Spleen (tissue), 11 donors: ENCODE measurements around the gene NEIL1. TPM values are rescaled to one million over a fixed set of nuclear protein-coding genes. Genes with fewer than 3 reads are reported as not detected.
"Not testable (repeated sequence)": the region's sequence is repeated elsewhere in the genome, so short reads cannot be mapped to it uniquely, and the experiment has no call there.

Experiments
- DNase-seq: peaks from one replicate; pipeline ENCODE4 v3.0.0-alpha.2; 2020
- H3K27ac ChIP-seq, 8 donors: fragments of 200-600 bp; sonication (generic) in 7 of 8; 1 replicate in 4 of 8; 2 replicates in 4 of 8; pipeline versions ENCODE4 v1.5.0 to v1.8.0; 2016 to 2021; ENCODE audit warnings: inconsistent platforms in 4 of 8, mild to moderate bottlenecking in 4 of 8, moderate library complexity in 1 of 8
- H3K27me3 ChIP-seq, 7 donors: fragments of 200-600 bp; sonication (generic) in 6 of 7; replicated peaks in 1 of 7; 1 replicate in 4 of 7; 2 replicates in 3 of 7; pipeline versions ENCODE4 v1.5.0 to v1.8.0; 2016 to 2021; ENCODE audit warnings: inconsistent platforms in 3 of 7, mild to moderate bottlenecking in 1 of 7
- H3K36me3 ChIP-seq, 6 donors: fragments of 200-600 bp; sonication (generic) in 5 of 6; 1 replicate in 4 of 6; 2 replicates in 2 of 6; pipeline versions ENCODE4 v1.5.0 to v1.8.0; 2016 to 2021; ENCODE audit warnings: inconsistent platforms in 2 of 6
- H3K4me1 ChIP-seq, 6 donors: fragments of 200-600 bp; sonication (generic) in 5 of 6; 1 replicate in 3 of 6; 2 replicates in 3 of 6; pipeline versions ENCODE4 v1.5.0 to v1.8.0; 2016 to 2021; ENCODE audit warnings: inconsistent platforms in 3 of 6
- H3K4me3 ChIP-seq, 8 donors: fragments of 200-600 bp; sonication (generic) in 7 of 8; 1 replicate in 4 of 8; 2 replicates in 4 of 8; pipeline versions ENCODE4 v1.5.0 to v1.8.0; 2016 to 2021; ENCODE audit warnings: inconsistent platforms in 4 of 8, mild to moderate bottlenecking in 4 of 8, moderate library complexity in 2 of 8
- H3K9me3 ChIP-seq, 8 donors: fragments of 200-600 bp; sonication (generic) in 7 of 8; 1 replicate in 4 of 8; 2 replicates in 4 of 8; pipeline versions ENCODE4 v1.5.0 to v1.8.0; 2016 to 2021; ENCODE audit warnings: inconsistent platforms in 4 of 8
- CTCF ChIP-seq, 11 experiments: fragments of 200-600 bp in 7 of 11; fragments of 450-650 bp in 4 of 11; sonication (generic) in 4 of 11; IDR thresholded peaks in 8 of 11; conservative IDR thresholded peaks in 3 of 11; 1 replicate in 7 of 11; 2 replicates in 4 of 11; pipeline versions ENCODE4 v1.4.0 to v1.8.0; 2016 to 2021; ENCODE audit warnings: antibody characterized with exemption in 11 of 11, inconsistent platforms in 4 of 11, mild to moderate bottlenecking in 1 of 11
- POLR2A ChIP-seq, 3 donors: fragments of 450-650 bp; IDR thresholded peaks; one replicate each; pipeline ENCODE4 v1.5.1; 2017; ENCODE audit warnings: antibody characterized with exemption in 3 of 3, mild to moderate bottlenecking in 1 of 3
- POLR2AphosphoS5 ChIP-seq, 3 donors: sonication (generic); formaldehyde crosslinking; IDR thresholded peaks; one replicate each; pipeline ENCODE4 v1.5.1; 2017; ENCODE audit warnings: antibody characterized with exemption in 3 of 3
- WGBS, 5 donors: extraction: QIAGEN DNeasy Blood & Tissue Kit in 3 of 5; methylation state at CpG; one replicate each; pipeline versions ENCODE4 v1.1.5 to v1.1.7; 2013 to 2018; 5-methylcytosine and 5-hydroxymethylcytosine counted together
- intact Hi-C: fragments of 100-400 bp; cut with DNase I; formaldehyde crosslinking; loops from one replicate; pipeline ENCODE4 v1.15.0; 2023; ENCODE audit warnings: low total_unique reads
- polyA plus RNA-seq, 3 donors: library from polyadenylated mRNA; stranded (reverse); fragments of 200-250 nt; gene quantifications; one replicate each; pipeline ENCODE4 v1.2.1, GENCODE V29; 2013
- total RNA-seq, 7 donors: library from RNA; depleted of rRNA in 3 of 7; stranded (reverse); fragments of >200 nt in 3 of 7; fragmentation: NEBNext Ultra II Directional in 4 of 7; extraction: Animal tissue kit (Norgen Biotek cat#: 25700) in 4 of 7; gene quantifications; one replicate each; pipeline versions ENCODE4 v1.1.0 to v1.2.1, GENCODE V29; 2016 to 2021
- donor health status: healthy with polysubstance abuse.
- donor health status: DM: no; HTN: no; CAD: no; lungs with moderate emphysema.
- donor health status: DM: no; HTN: no; CAD: no.
- donor health status: Bipolar disorder and iron deficiency.
- donor health status: healthy.
- donor health status: DM: no; HTN: no; CAD: no.
- donor health status: DM: yes; HTN: yes; CAD: no.

Gene NEIL1
- total and polyA plus RNA-seq, 10 donors = 27.5 to 68.1 (median 45.5) TPM

- Histone ChIP-seq H3K27me3 (peaks cover 0 to 31% (median 0%) of the 10 kb centered on the region in 7 donors), H3K9me3 (peaks cover 0 to 27% (median 16%) of the 10 kb centered on the region in 8 donors), H3K4me3 (peak overlapping the region; percentile 47 to 91 (median 74)), H3K27ac (peak overlapping the region in 5 of 8 donors; percentile 73 to 87 (median 77)), H3K4me1 (peaks cover 4 to 61% (median 43%) of the 10 kb centered on the region in 6 donors), H3K36me3 (peaks cover 0 to 21% (median under 1%) of the 10 kb centered on the region in 6 donors)
- peak; percentile 78 for DNase-seq
- intact Hi-C loops = no loop called here
- 40 to 59% (median 50%) methylated on average over 21 to 46 of the region's 46 CpGs for WGBS, 5 donors
- TF ChIP-seq POLR2A (IDR thresholded peaks at IDR 0.05) (no peak), CTCF (IDR thresholded peaks at IDR 0.05 in 8 of 11, conservative IDR thresholded peaks at IDR 0.05 in 3 of 11) (no peak), POLR2AphosphoS5 (IDR thresholded peaks at IDR 0.05) (peak in 2 of 3 donors; percentile 28 to 68)
Observed at GRCh38 chr15:75348562-75349350, 1.9 kb downstream of the NEIL1 start.

- Histone ChIP-seq H3K27ac (peak overlapping the region; percentile 46 to 87 (median 73)), H3K4me3 (peak overlapping the region in 1 of 8 donors; percentile 91), H3K9me3 (peaks cover 0 to 27% (median 16%) of the 10 kb centered on the region in 8 donors), H3K27me3 (peaks cover 0 to 31% (median 0%) of the 10 kb centered on the region in 7 donors), H3K36me3 (peaks cover 0 to 24% (median 2%) of the 10 kb centered on the region in 6 donors), H3K4me1 (peaks cover 4 to 56% (median 43%) of the 10 kb centered on the region in 6 donors)
- 84 to 96% (median 93%) methylated on average over 6 to 8 of the region's 8 CpGs for WGBS, 5 donors
- DNase-seq = peak; percentile 67
- intact Hi-C loops = not testable (repeated sequence)
Observed at GRCh38 chr15:75349351-75349669, 2.5 kb downstream of the NEIL1 start.

- peak overlapping the region in 1 of 8 donors; percentile 91 for H3K4me3 ChIP-seq
- TF ChIP-seq POLR2AphosphoS5 (IDR thresholded peaks at IDR 0.05) (peak; percentile 60 to 91 (median 88)), POLR2A (IDR thresholded peaks at IDR 0.05) (no peak), CTCF (IDR thresholded peaks at IDR 0.05 in 8 of 11, conservative IDR thresholded peaks at IDR 0.05 in 3 of 11) (peak in 1 of 11 experiments; percentile 16)
- H3K9me3 ChIP-seq = peaks cover 0 to 27% (median 16%) of the 10 kb centered on the region in 8 donors
- peaks cover 4 to 56% (median 43%) of the 10 kb centered on the region in 6 donors for H3K4me1 ChIP-seq
- intact Hi-C loops = no loop called here
- peak overlapping the region; percentile 46 to 87 (median 73) for H3K27ac ChIP-seq
- 34 to 57% (median 42%) methylated on average over 9 of the region's 9 CpGs for WGBS, 5 donors
- H3K27me3 ChIP-seq = peaks cover 0 to 31% (median 0%) of the 10 kb centered on the region in 7 donors
- peaks cover 0 to 31% (median 6%) of the 10 kb centered on the region in 6 donors for H3K36me3 ChIP-seq
- DNase-seq = peak; percentile 93
Observed at GRCh38 chr15:75349851-75350588, 3.2 kb downstream of the NEIL1 start.

- WGBS, 5 donors = 71 to 75% (median 74%) methylated on average over 7 of the region's 7 CpGs
- H3K27me3 ChIP-seq = peaks cover 0 to 31% (median 0%) of the 10 kb centered on the region in 7 donors
- peaks cover 0 to 38% (median 12%) of the 10 kb centered on the region in 6 donors for H3K36me3 ChIP-seq
- intact Hi-C loops = no loop called here
- peaks cover 4 to 53% (median 43%) of the 10 kb centered on the region in 6 donors for H3K4me1 ChIP-seq
- peak overlapping the region in 1 of 8 donors; percentile 91 for H3K4me3 ChIP-seq
- no peak for DNase-seq
- TF ChIP-seq POLR2A (IDR thresholded peaks at IDR 0.05) (no peak), POLR2AphosphoS5 (IDR thresholded peaks at IDR 0.05) (peak in 1 of 3 donors; percentile 14)
- peak overlapping the region in 7 of 8 donors; percentile 46 to 87 (median 74) for H3K27ac ChIP-seq
- H3K9me3 ChIP-seq = peaks cover 0 to 27% (median 16%) of the 10 kb centered on the region in 8 donors
Observed at GRCh38 chr15:75350601-75351361, 3.9 kb downstream of the NEIL1 start.
